Measurements from ENCODE around the gene MANEAL.

Gene MANEAL

DNA sequence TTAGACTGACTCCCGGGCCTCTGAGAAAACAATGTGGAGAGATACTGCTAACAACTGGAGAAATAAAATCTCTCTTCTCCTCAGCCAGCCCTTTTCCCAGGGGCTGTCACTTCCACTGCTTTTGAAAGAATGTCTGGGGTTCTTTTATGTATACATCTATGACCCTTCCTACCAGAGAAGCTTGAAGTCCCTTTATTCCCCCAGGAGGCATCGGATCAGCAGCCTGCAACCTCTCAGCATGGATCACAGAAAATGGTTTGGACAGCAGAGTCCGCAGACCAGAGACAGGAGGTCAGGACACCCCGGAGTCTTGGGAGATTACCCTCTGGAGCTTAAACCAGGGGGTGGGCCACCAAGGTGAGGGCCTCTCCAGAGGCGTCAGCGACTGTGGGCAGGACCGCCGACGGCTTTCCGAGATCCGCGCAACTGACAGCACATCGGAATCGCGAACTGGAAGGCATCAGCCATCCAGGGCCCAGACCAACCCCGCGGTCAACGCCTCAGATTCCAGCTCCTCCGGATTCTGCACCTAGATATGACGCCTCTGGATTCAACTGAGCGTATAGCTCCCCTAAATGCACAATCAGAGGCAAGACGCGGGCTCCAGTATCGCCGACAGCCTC is 29.7 kb upstream of the MANEAL start (continued):
- no peak for TF ChIP-seq AEBP2 (tag by site-specific recombination; IDR thresholded peaks at IDR 0.05; ENCODE audit: borderline replicate concordance)
- TF ChIP-seq WT1 (tag by site-specific recombination; IDR thresholded peaks at IDR 0.05), result no peak
- TF ChIP-seq ZFP37 (tag by site-specific recombination; IDR thresholded peaks at IDR 0.05), result no peak

DNA sequence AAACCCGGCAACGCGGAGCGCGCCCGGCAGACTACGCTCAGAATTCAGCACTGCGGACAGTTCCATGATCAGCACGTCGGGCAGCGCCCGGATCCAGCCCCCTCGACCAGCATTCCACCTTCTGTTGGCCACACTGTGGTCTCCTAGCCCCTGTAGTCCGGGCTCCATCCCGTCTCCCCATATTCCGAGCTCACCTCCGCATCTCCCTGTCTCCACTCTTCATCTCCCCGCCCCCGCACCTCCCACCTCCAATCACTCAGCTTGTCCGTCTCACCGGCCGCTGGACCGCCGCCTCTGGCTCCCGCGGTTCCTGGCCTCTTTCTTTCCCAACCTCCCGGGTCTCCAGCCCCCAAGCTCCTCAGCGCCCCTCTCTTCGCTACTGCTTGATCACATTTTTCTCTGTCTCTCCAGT is 29.2 kb upstream of the MANEAL start:
- no peaks in the 10 kb centered on the region for H3K4me1 ChIP-seq (ENCODE audit: control insufficient read depth, insufficient read depth, low read length)
- no peaks in the 10 kb centered on the region for H3K36me3 ChIP-seq (ENCODE audit: control insufficient read depth in 2 of 2, insufficient read depth in 1 of 2, low read length in 2 of 2)
- H3K9me3 ChIP-seq (ENCODE audit: control insufficient read depth, insufficient read depth, low read depth, low read length), result no peaks in the 10 kb centered on the region
- ChIA-PET POLR2A (interaction anchor here (1.1 to 2.1 kb wide), 2 partner anchors 44 to 72 kb away, joined by 3 to 9 read pairs; partner anchors contain the start of genes CDCA8 and YRDC), CTCF (interaction anchor here (0.6 to 1.0 kb wide), 3 partner anchors 88 to 227 kb away, joined by 3 to 5 read pairs (median 4); no protein-coding TSS in a partner anchor)
- H3K27ac ChIP-seq (ENCODE audit: extremely low read depth, low read depth, low read length), result no peak overlapping the region
- no peak overlapping the region for H3K4me3 ChIP-seq (ENCODE audit: low read depth, low read length)
- no peak for TF ChIP-seq ZNF169 (tag by site-specific recombination; IDR thresholded peaks at IDR 0.05)
- no peak for TF ChIP-seq ZNF184 (tag by site-specific recombination; IDR thresholded peaks at IDR 0.05)
- no peak for TF ChIP-seq ZNF121 (tag by site-specific recombination; IDR thresholded peaks at IDR 0.05)
- TF ChIP-seq MZF1 (tag by site-specific recombination; IDR thresholded peaks at IDR 0.05; ENCODE audit: borderline replicate concordance), result no peak
- no peak for TF ChIP-seq IKZF3 (tag by site-specific recombination; IDR thresholded peaks at IDR 0.05)
- TF ChIP-seq ZFP41 (tag by site-specific recombination; IDR thresholded peaks at IDR 0.05; ENCODE audit: borderline replicate concordance), result no peak
- TF ChIP-seq ZBTB21 (tag by site-specific recombination; IDR thresholded peaks at IDR 0.05), result no peak
- no peak for TF ChIP-seq ZNF561 (tag by site-specific recombination; IDR thresholded peaks at IDR 0.05; ENCODE audit: borderline replicate concordance)
- TF ChIP-seq ZNF112 (tag by site-specific recombination; IDR thresholded peaks at IDR 0.05), result no peak
- TF ChIP-seq ZNF223 (tag by site-specific recombination; IDR thresholded peaks at IDR 0.05), result no peak
- TF ChIP-seq ZNF37A (tag by site-specific recombination; IDR thresholded peaks at IDR 0.05), result no peak
- TF ChIP-seq ZNF645 (tag by site-specific recombination; IDR thresholded peaks at IDR 0.05), result no peak
- TF ChIP-seq ZNF23 (tag by site-specific recombination; IDR thresholded peaks at IDR 0.05; ENCODE audit: borderline replicate concordance), result no peak
- TF ChIP-seq BCL11A (tag by site-specific recombination; IDR thresholded peaks at IDR 0.05; ENCODE audit: low read depth), result no peak
- no peak for TF ChIP-seq ZNF214 (tag by site-specific recombination; IDR thresholded peaks at IDR 0.05; ENCODE audit: borderline replicate concordance)
- no peak for TF ChIP-seq KLF7 (tag by site-specific recombination; IDR thresholded peaks at IDR 0.05; ENCODE audit: borderline replicate concordance)
- TF ChIP-seq ZBTB49 (tag by site-specific recombination; IDR thresholded peaks at IDR 0.05; ENCODE audit: low read depth), result no peak
- TF ChIP-seq ZNF274 (IDR thresholded peaks at IDR 0.05; ENCODE audit: low read length), result no peak
- no peak for TF ChIP-seq ZNF274 (tag by site-specific recombination; IDR thresholded peaks at IDR 0.05; ENCODE audit: borderline replicate concordance)
- TF ChIP-seq ZNF398 (tag by site-specific recombination; IDR thresholded peaks at IDR 0.05), result no peak
- TF ChIP-seq TCF7L2 (IDR thresholded peaks at IDR 0.05; ENCODE audit: borderline replicate concordance, low read depth, low read length), result no peak
- TF ChIP-seq ZNF10 (tag by site-specific recombination; IDR thresholded peaks at IDR 0.05), result no peak
- TF ChIP-seq ZNF777 (tag by site-specific recombination; IDR thresholded peaks at IDR 0.05; ENCODE audit: borderline replicate concordance), result no peak; the same call in 1 of the 2 replicates
- no peak for TF ChIP-seq SALL2 (tag by site-specific recombination; IDR thresholded peaks at IDR 0.05; ENCODE audit: borderline replicate concordance)
- TF ChIP-seq ZFHX2 (tag by site-specific recombination; conservative IDR thresholded peaks at IDR 0.05), result peak; percentile 44
- no peak for TF ChIP-seq ZNF239 (tag by site-specific recombination; IDR thresholded peaks at IDR 0.05)
- no peak for TF ChIP-seq REPIN1 (tag by site-specific recombination; IDR thresholded peaks at IDR 0.05; ENCODE audit: low read depth)
- no peak for TF ChIP-seq KLF1 (tag by site-specific recombination; IDR thresholded peaks at IDR 0.05)
- no peak for TF ChIP-seq ZNF211 (tag by site-specific recombination; IDR thresholded peaks at IDR 0.05; ENCODE audit: low read depth)
